GM18507 (cell line): ENCODE results near the gene FAM89A.
A peak's percentile ranks its signal among the peaks of the same experiment; 100 is the strongest.

Source experiments
- DNase-seq: peaks from one replicate; pipeline ENCODE4 v3.0.0; 2011; ENCODE audit warnings: low read depth; ENCODE audit not compliant: insufficient read length; ENCODE audit errors: extremely low spot score
- FAIRE-seq: peaks from 2 replicates; lab custom pipeline; 2011; peaks lifted over from hg19 to GRCh38; lab: Jason Lieb, UNC

Gene FAM89A

DNA sequence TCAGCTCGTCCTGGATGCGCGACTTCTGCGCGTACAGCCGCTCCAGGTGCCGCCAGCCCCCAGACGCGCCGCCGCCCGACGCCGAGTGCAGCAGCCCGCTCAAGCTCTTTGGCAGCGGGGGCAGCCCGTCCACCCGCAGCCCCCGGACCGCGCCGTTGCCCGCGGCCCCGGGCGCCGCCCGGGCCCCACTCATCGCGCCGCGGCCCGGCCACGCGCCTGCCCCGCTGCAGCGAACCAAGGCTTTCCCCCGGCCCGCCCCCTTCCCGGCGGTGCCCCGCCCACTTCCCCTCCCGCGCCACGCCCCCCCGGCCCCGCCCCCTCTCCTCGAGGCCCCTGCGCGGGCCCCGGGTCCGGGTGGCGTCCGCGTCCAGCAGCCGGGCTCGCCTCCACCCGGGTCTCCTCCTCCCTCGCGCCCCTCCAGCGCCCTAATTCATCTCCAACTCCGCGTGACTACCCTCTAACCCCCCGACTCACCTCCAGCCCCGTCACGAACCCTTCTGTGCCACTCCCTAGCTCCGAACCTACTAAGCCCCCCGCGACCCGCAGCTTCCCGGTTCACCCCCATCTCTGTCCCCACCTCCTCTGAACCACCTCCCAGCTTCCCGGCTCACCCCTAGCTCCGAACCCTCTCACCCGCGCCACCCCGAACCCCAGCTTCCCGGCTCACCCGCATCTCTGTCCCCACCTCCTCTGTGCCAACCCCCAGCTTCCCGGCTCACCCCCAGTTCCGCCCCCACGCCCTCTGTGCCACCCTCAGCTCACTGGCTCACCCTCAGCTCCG, at the start of gene FAM89A:
FAM89A (minus strand) TSS at position 236 of the 781 bp plus-strand sequence; CDS start at position 193, 43 bp downstream.
- FAIRE-seq (no peak), DNase-seq (peak; percentile 77)

DNA sequence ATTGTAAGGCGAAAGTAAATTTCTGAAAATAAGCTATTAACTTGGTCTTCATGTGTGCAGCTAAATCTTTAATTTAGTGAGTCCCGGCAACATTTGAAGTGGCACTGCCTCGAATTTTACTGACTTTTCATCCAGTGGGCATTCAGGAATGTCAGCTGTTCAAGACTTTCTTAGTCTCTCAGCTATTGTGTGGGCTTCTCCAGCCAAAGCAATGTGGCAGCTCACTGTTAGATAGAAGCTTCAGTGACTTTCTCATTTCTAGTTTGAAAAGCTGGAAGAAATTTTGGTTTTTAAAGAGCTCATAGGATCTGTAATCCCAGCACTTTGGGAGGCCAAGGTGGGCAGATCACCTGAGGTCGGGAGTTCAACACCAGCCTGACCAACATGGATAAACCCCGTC, 44.3 kb upstream of the FAM89A start:
- DNase-seq (no peak), FAIRE-seq (no peak)

DNA sequence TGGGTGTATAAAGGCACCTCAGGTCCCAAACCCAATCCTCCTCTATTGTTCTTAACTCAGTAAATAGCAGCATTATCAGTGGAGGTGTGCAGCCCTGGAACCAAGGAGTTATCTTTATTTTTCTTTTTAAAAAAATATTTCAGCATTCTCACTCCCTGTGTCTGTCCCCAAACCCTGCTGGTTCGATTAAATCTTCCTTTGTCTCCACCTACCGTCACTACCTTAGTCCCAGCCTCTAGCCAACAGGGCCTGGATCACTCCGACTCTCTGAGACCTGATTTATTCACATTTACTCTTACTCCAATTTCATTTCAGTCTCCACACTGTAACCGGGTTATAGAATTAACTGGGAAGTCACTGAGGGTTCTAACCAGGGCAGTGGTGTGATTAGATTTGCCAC, 39.1 kb upstream of the FAM89A start:
- FAIRE-seq (no peak), DNase-seq (no peak)

DNA sequence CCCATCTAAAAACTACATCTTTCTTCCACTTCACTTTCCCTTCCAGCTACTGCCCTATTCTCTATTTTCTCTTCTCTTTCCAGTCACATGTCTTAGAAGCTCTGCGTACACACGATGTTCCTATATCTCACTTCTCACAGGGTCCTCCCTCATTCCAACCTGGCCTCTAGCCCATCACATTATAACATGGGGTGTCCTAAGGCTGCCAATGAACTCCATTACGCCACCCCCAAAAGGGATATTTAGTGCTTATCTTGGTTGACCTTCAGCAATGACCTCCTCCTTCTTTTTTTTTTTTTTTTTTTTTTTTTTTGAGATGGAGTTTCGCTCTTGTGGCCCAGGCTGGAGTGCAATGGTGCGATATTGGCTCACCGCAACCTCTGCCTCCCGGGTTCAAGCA, 38.2 kb upstream of the FAM89A start:
- FAIRE-seq = no peak

DNA sequence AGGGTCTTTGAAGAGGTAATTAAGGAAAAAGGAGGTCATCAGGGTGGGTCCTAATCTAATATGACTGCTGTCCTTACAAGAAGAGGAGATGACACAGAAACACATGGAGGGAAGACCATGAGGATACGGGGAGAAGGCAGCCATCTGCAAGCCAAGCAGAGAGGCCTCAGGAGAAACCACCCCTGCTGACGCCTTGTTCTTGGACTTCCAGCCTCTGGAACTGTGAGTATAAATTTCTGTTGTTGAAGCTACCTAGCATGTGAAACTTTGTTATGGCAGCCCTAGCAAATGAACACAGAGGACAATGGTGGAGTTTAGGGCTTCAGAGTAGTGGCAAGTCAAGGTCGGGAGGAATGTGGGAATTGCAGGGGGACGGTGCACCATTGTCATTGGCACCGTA, 36.7 kb upstream of the FAM89A start:
- FAIRE-seq (no peak), DNase-seq (no peak)

More for the DNA sequence above, 38.2 kb upstream of the FAM89A start:
- DNase-seq = no peak

DNA sequence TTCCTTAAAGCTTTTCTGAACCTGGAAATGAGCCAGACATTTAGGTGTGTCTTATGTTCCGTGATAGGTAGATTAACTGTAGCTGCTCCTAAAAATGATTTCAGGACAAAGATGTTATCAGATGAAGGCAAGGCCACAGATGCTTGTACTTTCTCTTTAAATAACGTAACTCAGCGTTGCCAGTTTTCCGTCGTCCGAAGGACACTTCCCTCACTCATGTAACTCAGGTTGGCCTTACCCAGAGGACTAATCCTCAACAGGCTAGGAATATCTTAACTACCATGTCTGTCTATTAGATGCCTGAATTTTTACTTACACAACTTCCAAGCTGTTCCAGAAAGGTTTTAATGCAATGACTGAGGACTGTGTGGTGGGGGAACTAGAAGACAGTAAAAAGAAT, 35.4 kb upstream of the FAM89A start:
- DNase-seq (no peak), FAIRE-seq (no peak)

DNA sequence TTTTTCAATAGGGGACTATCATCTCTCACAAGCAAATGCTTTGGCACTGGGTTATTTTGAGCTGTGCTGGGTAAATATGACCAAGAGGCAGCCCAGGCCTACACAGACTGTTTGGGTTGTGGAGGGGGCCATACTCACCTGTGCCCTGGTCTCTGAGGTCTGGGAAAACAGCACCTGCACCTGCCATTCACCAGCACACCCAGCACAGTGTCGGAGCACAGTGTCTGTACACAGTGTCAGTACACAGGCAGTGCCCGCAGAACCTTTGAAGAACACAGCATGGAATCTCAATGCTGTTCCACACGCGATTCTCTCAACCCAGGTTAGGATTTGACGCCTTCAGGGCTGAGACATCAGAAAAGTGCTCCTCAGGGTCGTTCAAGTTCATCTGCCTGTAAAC, 35.0 kb upstream of the FAM89A start:
- FAIRE-seq (no peak), DNase-seq (no peak)

DNA sequence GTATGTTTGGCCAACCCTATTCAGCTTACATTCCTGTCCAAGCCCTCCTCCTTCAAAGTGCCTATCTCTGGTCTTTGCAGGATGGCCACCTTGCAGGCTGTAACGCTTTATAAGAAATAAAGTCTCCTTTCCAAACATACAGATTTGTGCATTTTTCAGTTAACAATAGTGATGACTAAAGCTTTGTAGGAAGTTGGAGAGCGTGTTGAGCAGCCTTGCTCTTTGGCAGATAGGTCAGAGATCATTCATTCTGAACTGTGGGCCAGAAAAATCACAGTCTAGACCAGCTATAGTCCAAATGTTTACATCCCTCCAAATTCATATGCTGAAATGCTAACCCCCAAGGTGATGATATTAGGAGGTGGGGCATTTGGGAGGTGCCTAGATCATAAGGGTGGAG, 34.0 kb upstream of the FAM89A start:
- DNase-seq (no peak), FAIRE-seq (no peak)

DNA sequence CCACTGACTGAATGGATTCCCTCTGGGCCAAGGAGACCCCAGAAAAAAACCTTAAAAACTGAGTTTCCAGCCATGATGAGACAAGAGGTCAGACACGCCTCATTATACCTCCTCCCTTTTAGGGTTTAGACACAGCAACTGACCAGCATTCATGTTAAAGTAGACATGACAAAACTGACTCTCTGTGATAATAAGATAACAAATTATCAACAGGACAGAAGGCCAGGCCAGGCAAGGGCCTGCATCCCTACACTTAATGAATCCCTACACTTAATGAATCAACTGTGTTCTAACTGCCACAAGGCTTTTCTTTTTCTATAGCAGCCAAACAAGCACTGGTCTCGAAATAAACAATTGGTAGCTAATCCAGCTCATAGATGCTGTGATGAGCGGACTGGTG, 33.3 kb upstream of the FAM89A start:
- FAIRE-seq = no peak
- DNase-seq = no peak

DNA sequence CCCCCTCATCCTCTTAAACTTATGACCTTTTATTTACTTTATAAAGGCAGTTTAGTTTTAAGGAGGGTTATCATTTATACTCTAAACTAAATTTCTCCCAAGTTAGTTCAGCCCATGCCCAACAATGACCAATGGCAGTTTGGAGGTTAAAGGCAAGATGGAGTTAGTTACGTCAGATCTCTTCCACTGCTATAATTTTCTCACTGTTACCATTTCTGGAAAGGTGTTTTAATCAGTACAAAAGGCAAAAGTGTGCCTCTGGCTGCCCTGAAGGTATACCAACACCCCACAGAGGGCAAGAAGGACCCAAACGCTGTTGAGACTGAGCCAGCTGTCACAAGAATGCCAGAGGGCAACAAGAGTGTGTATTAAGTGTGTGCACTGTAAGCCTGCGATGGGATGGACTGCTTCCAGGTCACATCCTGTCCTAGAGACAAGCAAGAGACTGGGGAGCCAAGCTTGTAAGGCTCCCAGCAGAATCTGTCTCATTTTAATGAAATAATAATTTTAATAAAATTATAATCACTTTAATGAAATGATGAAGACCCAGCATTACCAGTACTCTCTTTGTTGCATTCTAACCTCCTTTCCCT, 32.5 kb upstream of the FAM89A start:
- FAIRE-seq = no peak
- no peak for DNase-seq

DNA sequence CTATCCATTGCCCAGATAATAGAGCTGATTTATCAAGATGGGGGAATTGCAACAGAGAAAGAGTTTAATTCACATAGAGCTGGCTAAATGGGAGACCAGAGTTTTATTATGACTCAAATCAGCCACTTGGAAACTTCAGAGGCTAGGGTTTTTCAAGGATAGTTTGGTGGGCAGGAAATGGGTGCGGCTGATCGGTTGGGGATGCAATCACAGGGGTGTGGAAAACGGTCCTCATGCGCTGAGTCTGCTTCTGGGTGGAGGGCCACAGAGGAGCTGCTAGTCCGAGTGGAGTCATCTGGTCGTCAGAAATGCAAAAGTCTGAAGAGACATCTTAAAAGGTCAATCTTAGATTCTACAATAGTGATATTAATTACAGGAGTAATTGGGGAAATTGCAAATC, 32.0 kb upstream of the FAM89A start:
- FAIRE-seq = no peak
- DNase-seq = no peak

DNA sequence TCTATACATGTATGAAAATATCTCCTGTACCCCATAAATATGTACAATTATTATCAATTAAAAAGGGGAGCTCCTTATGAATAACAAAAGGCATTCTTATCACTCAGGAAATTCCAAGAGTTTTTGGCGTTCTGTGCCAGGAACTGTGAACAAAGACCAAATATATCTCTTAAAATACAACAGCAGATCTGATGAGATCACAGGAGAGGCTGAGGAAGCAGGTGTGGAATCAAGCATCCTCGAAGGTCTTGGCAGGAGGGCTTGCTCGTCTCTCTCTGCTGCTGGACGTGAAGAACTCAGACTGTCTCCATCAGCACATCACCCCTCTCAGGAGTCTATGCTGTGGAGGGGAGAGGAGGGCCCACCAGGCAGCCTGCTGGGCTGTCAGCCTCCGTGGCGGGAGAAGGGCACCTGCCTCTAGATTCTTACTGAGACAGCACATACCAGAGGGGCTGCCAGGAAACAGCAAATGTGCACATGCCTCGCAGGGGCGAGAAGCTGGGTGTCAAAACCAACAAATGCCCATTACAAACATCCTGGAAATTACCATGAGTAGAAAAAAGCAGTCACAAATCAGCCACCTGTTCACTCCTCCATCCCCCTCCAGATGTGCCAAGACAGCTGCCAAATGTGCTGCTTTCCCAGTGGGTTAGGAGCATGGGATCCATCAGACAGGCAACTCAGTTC, 30.8 kb upstream of the FAM89A start:
- DNase-seq (no peak), FAIRE-seq (no peak)

DNA sequence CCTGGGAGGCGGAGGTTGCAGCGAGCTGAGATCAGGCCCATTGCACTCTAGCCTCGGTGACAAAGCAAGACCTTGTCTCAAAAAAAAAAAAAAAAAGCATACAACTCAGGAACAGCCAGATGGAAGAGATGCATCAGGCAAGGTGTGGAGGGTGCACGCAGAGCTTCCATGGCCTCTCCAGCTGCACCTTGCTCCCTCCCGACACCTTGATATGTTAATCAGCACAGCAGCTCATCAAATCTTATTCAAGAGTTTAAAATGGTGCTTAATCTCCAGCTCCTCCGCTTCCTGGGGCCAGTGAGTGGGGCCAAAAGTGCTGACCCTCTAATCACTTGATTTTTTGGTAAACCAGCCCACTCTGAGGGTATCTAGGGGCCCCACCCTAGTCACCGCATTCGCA, 29.3 kb upstream of the FAM89A start:
- no peak for FAIRE-seq
- no peak for DNase-seq

DNA sequence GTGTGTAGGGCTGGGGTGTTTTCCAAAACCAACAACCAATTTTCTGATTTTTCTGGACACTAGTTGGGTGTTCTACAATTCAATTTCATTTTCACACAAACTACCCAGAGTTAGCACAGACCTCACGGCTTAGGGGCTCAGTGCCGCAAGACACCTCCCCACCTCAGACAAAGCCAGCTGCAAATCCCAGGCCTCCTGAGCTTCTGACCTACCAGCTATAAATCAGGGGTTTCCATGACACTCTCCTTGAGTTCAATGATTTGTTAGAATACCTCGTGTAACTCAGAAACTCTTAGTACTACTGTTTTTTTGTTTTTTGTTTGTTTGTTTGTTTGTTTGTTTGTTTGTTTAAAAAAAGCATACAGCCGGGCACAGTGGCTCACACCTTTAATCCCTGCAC, 28.7 kb upstream of the FAM89A start:
- DNase-seq (no peak), FAIRE-seq (no peak)

DNA sequence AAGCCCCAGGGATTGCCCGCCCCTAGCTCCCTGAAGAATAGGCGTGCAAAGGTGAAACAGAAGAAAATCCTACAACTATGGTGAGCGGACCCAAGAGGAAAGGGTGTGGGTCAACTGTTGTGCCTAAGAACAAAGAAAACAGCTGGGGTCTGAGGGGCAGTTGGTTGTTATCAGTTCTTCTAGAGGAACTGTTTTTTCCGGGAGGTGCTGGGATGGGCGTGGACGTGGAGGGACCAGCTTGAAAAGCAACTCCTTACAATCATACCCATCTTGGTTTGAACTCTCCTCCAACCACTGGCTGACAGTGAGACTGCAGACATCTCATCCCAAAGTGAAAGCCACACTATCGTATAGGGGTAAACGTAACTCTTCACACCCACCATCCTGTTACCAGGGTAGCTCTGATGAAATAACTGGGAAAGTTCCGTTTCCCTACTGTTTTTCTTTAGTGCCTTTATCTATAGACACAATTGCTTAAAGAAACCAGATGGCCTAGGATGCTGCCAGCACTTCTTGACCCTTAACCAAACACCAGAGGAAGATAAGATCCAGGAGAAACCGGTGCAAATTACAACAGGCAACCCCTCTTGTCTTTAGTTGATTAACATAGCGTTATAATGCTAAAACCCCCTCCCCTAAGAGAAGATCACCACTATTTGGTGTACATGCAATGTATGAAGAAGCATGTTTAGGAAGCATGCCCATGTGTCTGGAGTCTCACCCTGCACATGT, 25.6 kb upstream of the FAM89A start:
- no peak for FAIRE-seq

DNA sequence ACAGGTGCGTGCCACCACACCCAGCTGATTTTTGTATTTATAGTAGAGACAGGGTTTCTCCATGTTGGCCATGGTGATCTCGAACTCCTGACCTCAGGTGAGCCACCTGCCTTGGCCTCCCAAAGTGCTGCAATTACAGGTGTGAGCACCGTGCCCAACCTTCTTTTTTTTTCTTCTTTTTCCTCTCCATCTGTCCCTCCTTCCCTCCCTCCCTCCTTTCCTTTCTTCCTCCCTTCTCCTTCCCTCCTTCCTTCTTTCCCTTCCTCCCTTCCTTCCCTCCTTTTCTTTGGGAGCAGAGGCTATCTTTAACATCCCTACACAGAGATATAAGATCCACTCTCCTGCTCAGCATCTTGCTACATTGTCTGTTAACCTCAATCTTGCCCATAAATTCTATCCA, 24.4 kb upstream of the FAM89A start:
- no peak for FAIRE-seq
- DNase-seq = no peak

More for the DNA sequence above, 25.6 kb upstream of the FAM89A start:
- DNase-seq = no peak

DNA sequence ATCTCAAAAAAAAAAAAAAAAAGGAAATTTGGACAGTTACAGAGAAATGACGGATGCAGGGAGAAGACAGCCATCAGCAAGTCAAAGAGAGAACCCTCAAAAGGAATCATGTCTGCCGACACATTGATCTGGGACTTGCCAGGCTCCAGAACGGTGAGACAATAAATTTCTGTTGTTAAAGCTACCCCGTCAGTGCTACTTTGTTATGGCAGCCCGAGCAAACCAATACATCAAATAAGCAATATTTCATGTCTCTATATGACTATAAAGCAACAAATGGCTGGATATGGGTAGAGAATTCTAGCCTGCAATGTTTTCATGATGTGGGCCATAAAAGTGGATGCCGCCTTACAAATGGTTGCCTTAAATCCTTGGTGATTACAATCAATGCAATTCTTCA, 23.3 kb upstream of the FAM89A start:
- FAIRE-seq = no peak
- DNase-seq = no peak

DNA sequence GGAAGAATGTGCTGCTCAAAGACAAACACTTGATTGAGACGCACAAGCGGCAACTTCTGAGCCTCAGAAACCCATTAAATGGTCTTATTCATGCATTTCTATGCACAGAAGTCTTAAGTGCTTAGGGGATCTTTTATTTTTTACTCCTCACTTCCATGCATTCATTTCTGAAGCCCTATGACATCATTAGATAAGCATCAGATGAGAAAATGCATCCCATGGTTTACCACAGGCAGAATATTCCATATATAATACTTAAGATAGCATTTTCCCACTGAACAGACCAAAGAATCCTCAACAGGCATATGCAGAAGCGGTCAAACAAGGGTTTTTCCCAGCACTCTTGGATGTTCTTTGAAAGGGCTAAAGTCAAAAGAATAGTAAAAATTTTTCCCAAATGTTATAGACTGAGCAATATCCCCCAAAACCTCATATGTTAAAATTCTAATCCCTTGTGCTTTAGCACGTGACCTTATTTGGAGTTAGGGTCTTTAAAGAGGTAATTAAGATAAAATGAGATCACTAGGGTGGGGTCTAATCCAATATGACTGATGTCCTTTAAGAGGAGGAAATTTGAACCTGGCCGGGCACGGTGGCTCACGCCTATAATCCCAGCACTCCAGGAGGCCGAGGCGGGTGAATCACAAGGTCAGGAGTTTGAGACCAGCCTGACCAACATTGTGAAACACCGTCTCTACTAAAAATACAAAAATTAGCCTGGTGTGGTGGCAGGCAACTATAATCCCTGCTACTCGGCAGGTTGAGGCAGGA, 22.6 kb upstream of the FAM89A start:
- FAIRE-seq (no peak), DNase-seq (no peak)

DNA sequence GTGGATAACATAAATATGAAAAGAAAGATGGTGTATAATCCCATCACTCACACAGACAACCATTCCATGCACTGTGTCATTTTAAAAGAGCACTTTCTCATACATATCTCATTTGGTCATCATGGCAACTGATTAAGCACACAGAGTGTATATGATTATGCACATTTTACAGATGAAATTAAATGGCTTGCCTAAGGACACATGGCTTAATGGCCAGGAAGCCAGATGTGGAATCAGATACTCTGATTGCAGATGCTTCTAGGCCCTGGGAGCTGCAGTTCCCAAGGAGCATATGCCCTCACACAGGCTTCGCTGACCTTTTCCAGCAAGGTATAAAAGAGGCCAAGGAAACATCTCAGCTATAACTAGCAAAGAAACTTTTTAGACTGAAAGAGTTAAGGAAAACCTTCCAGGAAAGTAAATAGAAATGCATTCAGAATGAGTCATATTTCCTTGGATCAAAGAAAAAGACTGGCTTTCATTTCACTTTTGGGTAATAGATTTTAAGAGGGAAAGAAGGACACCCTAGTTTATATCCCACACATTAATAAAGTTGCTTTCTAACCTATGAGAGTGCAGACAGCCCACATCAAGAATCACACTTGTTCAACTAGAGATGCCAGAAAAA, 19.6 kb upstream of the FAM89A start:
- DNase-seq = no peak

More for the DNA sequence above, 19.6 kb upstream of the FAM89A start:
- FAIRE-seq = no peak
